K562 (cell line): ENCODE measurements around the gene ZFP36. TPM values are rescaled to one million over a fixed set of nuclear protein-coding genes. Genes with fewer than 3 reads are reported as not detected.
A peak's percentile ranks its signal among the peaks of the same experiment; 100 is the strongest.

ENCODE experiments used
- ARID3A ChIP-seq: IDR thresholded peaks from 2 replicates; pipeline ENCODE4 v1.6.1; 2012; ENCODE audit warnings: low read depth, low read length, improper control_type of control experiment, borderline replicate concordance
- BRD4 ChIP-seq: fragments of 200-600 bp; sonication (generic); IDR thresholded peaks from 2 replicates; pipeline ENCODE4 v1.6.1; 2017; ENCODE audit warnings: inconsistent platforms
- DDX20 ChIP-seq: fragments of 450-650 bp; IDR thresholded peaks from 2 replicates; pipeline ENCODE4 v1.6.1; 2016; ENCODE audit warnings: missing genetic modification characterization, low read depth, mild to moderate bottlenecking, missing compliant biosample characterization, moderate library complexity
- E2F8 ChIP-seq: fragments of 450-650 bp; IDR thresholded peaks from 2 replicates; pipeline ENCODE4 v1.7.1; 2018; ENCODE audit warnings: mild to moderate bottlenecking, low read depth; ENCODE audit not compliant: partially characterized antibody
- ETS2 ChIP-seq: IDR thresholded peaks from 2 replicates; pipeline ENCODE4 v1.6.1; 2016; ENCODE audit warnings: borderline replicate concordance, missing genetic modification characterization, mild to moderate bottlenecking, moderate library complexity, missing compliant biosample characterization; ENCODE audit not compliant: poor library complexity, severe bottlenecking
- FIP1L1 ChIP-seq: fragments of 200-400 bp; formaldehyde crosslinking; IDR thresholded peaks from 2 replicates; pipeline ENCODE4 v1.6.1; 2018; ENCODE audit warnings: mild to moderate bottlenecking, low read depth, low read length; ENCODE audit not compliant: poor library complexity, severe bottlenecking
- HNRNPUL1 ChIP-seq: fragments of 200-400 bp; formaldehyde crosslinking; IDR thresholded peaks from 2 replicates; pipeline ENCODE4 v1.6.1; 2017; ENCODE audit warnings: low read length
- POLR2A ChIP-seq: fragments of 450-650 bp; conservative IDR thresholded peaks from 2 replicates; pipeline ENCODE4 v1.6.1; 2016
- POLR2AphosphoS2 ChIP-seq: IDR thresholded peaks from 2 replicates; pipeline ENCODE4 v1.6.1; 2012; ENCODE audit warnings: low read length, improper control_type of control experiment
- RBFOX2 ChIP-seq: fragments of 200-400 bp; formaldehyde crosslinking; IDR thresholded peaks from 2 replicates; pipeline ENCODE4 v1.6.1; 2017; ENCODE audit warnings: low read depth, mild to moderate bottlenecking, low read length, moderate library complexity
- RBM14 ChIP-seq: fragments of 200-400 bp; formaldehyde crosslinking; IDR thresholded peaks from 2 replicates; pipeline ENCODE4 v1.6.1; 2018; ENCODE audit warnings: low read depth, mild to moderate bottlenecking, low read length, moderate library complexity, borderline replicate concordance; ENCODE audit not compliant: insufficient read depth
- RCOR1 ChIP-seq, 2 experiments: IDR thresholded peaks; 2 replicates each; pipeline ENCODE4 v1.6.1; 2012; ENCODE audit warnings: low read depth in 2 of 2, low read length in 2 of 2, borderline replicate concordance in 1 of 2, improper control_type of control experiment in 1 of 2
- RUNX1 ChIP-seq: sonication (generic); IDR thresholded peaks from 2 replicates; pipeline ENCODE4 v1.6.1; 2016; ENCODE audit warnings: antibody characterized with exemption, low read depth
- SMAD4 ChIP-seq: fragments of 250-450 bp; sonication (Bioruptor Pico); conservative IDR thresholded peaks from 2 replicates; pipeline ENCODE4 v1.8.0; 2021; ENCODE audit warnings: inconsistent platforms, mild to moderate bottlenecking, moderate library complexity
- SPI1 ChIP-seq: IDR thresholded peaks from 2 replicates; pipeline ENCODE4 v1.6.1; 2011; ENCODE audit warnings: low read depth, low read length, control low read depth, borderline replicate concordance
- TBL1XR1 ChIP-seq, 2 experiments: IDR thresholded peaks; 2 replicates each; pipeline ENCODE4 v1.6.1; 2012; ENCODE audit warnings: improper control_type of control experiment in 2 of 2, low read length in 2 of 2, mild to moderate bottlenecking in 1 of 2
- TOE1 ChIP-seq, 2 experiments: fragments of 450-650 bp in 1 of 2; sonication (generic) in 1 of 2; formaldehyde crosslinking in 1 of 2; IDR thresholded peaks; 2 replicates each; pipeline versions ENCODE4 v1.7.1 to v1.8.0; 2016 to 2022; ENCODE audit warnings: borderline replicate concordance in 2 of 2, mild to moderate bottlenecking in 2 of 2, antibody characterized with exemption in 1 of 2, inconsistent platforms in 1 of 2, low read depth in 1 of 2, missing genetic modification reagents in 1 of 2, moderate library complexity in 1 of 2
- YBX1 ChIP-seq: fragments of 450-650 bp; IDR thresholded peaks from 2 replicates; pipeline ENCODE4 v1.7.1; 2016; ENCODE audit warnings: mild to moderate bottlenecking
- ZNF224 ChIP-seq: sonication (generic); formaldehyde crosslinking; IDR thresholded peaks from 2 replicates; pipeline ENCODE4 v1.8.0; 2022; ENCODE audit warnings: mild to moderate bottlenecking, missing genetic modification reagents
- ZNF395 ChIP-seq: fragments of 200-800 bp; sonication (Bioruptor generic); IDR thresholded peaks from 2 replicates; pipeline ENCODE4 v1.6.1; 2017; ENCODE audit warnings: missing genetic modification characterization, missing compliant biosample characterization
- ZSCAN29 ChIP-seq: fragments of 450-650 bp; IDR thresholded peaks from 2 replicates; pipeline ENCODE4 v1.6.1; 2017
- polyA plus RNA-seq, 8 experiments: library from polyadenylated mRNA; depleted of rRNA in 4 of 8; stranded (reverse) in 5 of 8; unstranded in 3 of 8; fragments of >200 nt; fragmentation: Nextera tagmentation in 2 of 8; fragmentation: Illumina TruSeq in 1 of 8; extraction: Ambion mirVana in 2 of 8; extraction: Trizol in 1 of 8; gene quantifications; 2 replicates each; pipeline versions ENCODE4 v1.2.1 to v1.2.3, GENCODE V29; 2011 to 2014; ENCODE audit warnings: inconsistent platforms in 1 of 8, missing spikeins in 1 of 8
- total RNA-seq, 7 experiments: library from RNA; depleted of rRNA in 6 of 7; stranded (reverse); fragments of >200 nt in 6 of 7; fragmentation: Illumina TruSeq in 2 of 7; extraction: Trizol in 2 of 7; gene quantifications; 2 replicates each; pipeline versions ENCODE4 v1.2.1 to v1.2.3, GENCODE V29; 2011 to 2021; ENCODE audit warnings: low replicate concordance in 1 of 7

Gene ZFP36
- total and polyA plus RNA-seq, 9 of the 15 experiments (the other 6 are each of a cell fraction or from before 2014, with no cell fraction given): 1.0 to 20.1 (median 3.5) TPM

- no peak for TF ChIP-seq POLR2AphosphoS2
- TF ChIP-seq TOE1 (IDR thresholded peaks at IDR 0.05; ENCODE audit: borderline replicate concordance): peak; percentile 58; the same call in 1 of the 2 replicates
- TF ChIP-seq TOE1 (CRISPR knock-in tag; IDR thresholded peaks at IDR 0.05; ENCODE audit: borderline replicate concordance, low read depth): no peak
- TF ChIP-seq ZSCAN29: 0 out of 2 replicates have a peak, but pooled peaks have one; percentile 38
- no peak for TF ChIP-seq ZNF395 (CRISPR knock-in tag)
- no peak for TF ChIP-seq ETS2
- peak; percentile 57; the same call in 1 of the 2 replicates for TF ChIP-seq POLR2A
- TF ChIP-seq FIP1L1: peak; percentile 45
- no peak for TF ChIP-seq DDX20 (tag)
- TF ChIP-seq ARID3A: no peak
- TF ChIP-seq BRD4: no peak
- peak; percentile 85 for TF ChIP-seq RBFOX2
- peak; percentile 47 for TF ChIP-seq E2F8
- no peak for TF ChIP-seq RCOR1 (IDR thresholded peaks at IDR 0.05; ENCODE audit: borderline replicate concordance in 1 of 2, low read depth in 2 of 2, low read length in 2 of 2)
- peak in 1 of 2 experiments; percentile 57; a peak in 2 of 4 replicates for TF ChIP-seq TBL1XR1 (IDR thresholded peaks at IDR 0.05; ENCODE audit: low read length in 2 of 2)
- no peak for TF ChIP-seq HNRNPUL1
- no peak for TF ChIP-seq YBX1
- TF ChIP-seq SPI1: no peak
- TF ChIP-seq ZNF224 (CRISPR knock-in tag): no peak
- TF ChIP-seq SMAD4 (CRISPR knock-in tag): peak; percentile 94
- TF ChIP-seq RBM14: peak; percentile 74; the same call in 1 of the 2 replicates
- TF ChIP-seq RUNX1: peak; percentile 46; the same call in 1 of the 2 replicates
These were observed 4.0 kb upstream of the ZFP36 start (continued) for GRCh38 chr19:39402346-39403300.
